Neuronal stem cell (in vitro differentiated cells): ENCODE results near the gene DDX1.

Experiments
- DNase-seq: peaks from one replicate; pipeline ENCODE4 v3.0.0-alpha.2; 2013; ENCODE audit warnings: low spot score
- H2AFZ ChIP-seq: one replicate; pipeline ENCODE4 v1.6.1; 2013; ENCODE audit warnings: mild to moderate bottlenecking, low read length, inconsistent platforms
- H2AK5ac ChIP-seq: 2 replicates; pipeline ENCODE4 v1.6.1; 2013; ENCODE audit warnings: low read depth, mild to moderate bottlenecking, inconsistent platforms, low read length, moderate library complexity, mixed read lengths
- H2BK120ac ChIP-seq: 2 replicates; pipeline ENCODE4 v1.6.1; 2013; ENCODE audit warnings: low read depth, mild to moderate bottlenecking, inconsistent platforms, low read length, moderate library complexity, mixed read lengths
- H2BK12ac ChIP-seq: one replicate; pipeline ENCODE4 v1.6.1; 2013; ENCODE audit warnings: low read length, inconsistent platforms
- H2BK15ac ChIP-seq: 2 replicates; pipeline ENCODE4 v1.6.1; 2013; ENCODE audit warnings: mild to moderate bottlenecking, low read length, inconsistent platforms, mixed read lengths
- H2BK5ac ChIP-seq: one replicate; pipeline ENCODE4 v1.6.1; 2013; ENCODE audit warnings: inconsistent platforms, mild to moderate bottlenecking, low read length, moderate library complexity
- H3K14ac ChIP-seq: one replicate; pipeline ENCODE4 v1.6.1; 2013; ENCODE audit warnings: low read length, inconsistent platforms
- H3K18ac ChIP-seq: 2 replicates; pipeline ENCODE4 v1.6.1; 2013; ENCODE audit warnings: low read length, inconsistent platforms
- H3K23ac ChIP-seq: 2 replicates; pipeline ENCODE4 v1.6.1; 2013; ENCODE audit warnings: low read depth, mild to moderate bottlenecking, mixed read lengths, low read length, inconsistent platforms; ENCODE audit not compliant: poor library complexity
- H3K27ac ChIP-seq: replicated peaks from 3 replicates; pipeline ENCODE4 v1.5.1; 2013; ENCODE audit warnings: low read length, inconsistent platforms
- H3K27me3 ChIP-seq, 3 experiments: 2 replicates each; pipeline ENCODE4 v1.6.1; 2013; ENCODE audit warnings: low read length in 3 of 3, mild to moderate bottlenecking in 2 of 3, inconsistent platforms in 1 of 3, low read depth in 1 of 3, mixed read lengths in 1 of 3, moderate library complexity in 1 of 3; ENCODE audit not compliant: control insufficient read depth in 3 of 3, insufficient read depth in 3 of 3
- H3K36me3 ChIP-seq, 2 donors: replicated peaks in 1 of 2; 2 replicates each; pipeline ENCODE4 v1.6.1; 2013; ENCODE audit warnings: low read length in 2 of 2; ENCODE audit not compliant: control insufficient read depth in 2 of 2, insufficient read depth in 2 of 2
- H3K4ac ChIP-seq: 2 replicates; pipeline ENCODE4 v1.6.1; 2013; ENCODE audit warnings: inconsistent platforms, mild to moderate bottlenecking, low read length, moderate library complexity
- H3K4me1 ChIP-seq, 2 donors: 1 replicate in 1 of 2; 2 replicates in 1 of 2; pipeline ENCODE4 v1.6.1; 2013; ENCODE audit warnings: low read length in 2 of 2, low read depth in 1 of 2; ENCODE audit not compliant: control insufficient read depth in 2 of 2, insufficient read depth in 1 of 2
- H3K4me2 ChIP-seq: one replicate; pipeline ENCODE4 v1.6.1; 2013; ENCODE audit warnings: mild to moderate bottlenecking, low read length, inconsistent platforms; ENCODE audit not compliant: insufficient read depth, poor library complexity, severe bottlenecking
- H3K4me3 ChIP-seq, 2 donors: 2 replicates each; pipeline ENCODE4 v1.5.1; 2013; ENCODE audit warnings: low read length in 2 of 2, mild to moderate bottlenecking in 2 of 2, inconsistent platforms in 1 of 2, moderate library complexity in 1 of 2
- H3K79me1 ChIP-seq: one replicate; pipeline ENCODE4 v1.6.1; 2013; ENCODE audit warnings: low read depth, mild to moderate bottlenecking, inconsistent platforms, low read length, moderate library complexity
- H3K9ac ChIP-seq: one replicate; pipeline ENCODE4 v1.6.1; 2013; ENCODE audit warnings: mild to moderate bottlenecking, low read depth, low read length, inconsistent platforms; ENCODE audit not compliant: poor library complexity
- H3K9me3 ChIP-seq, 2 donors: replicated peaks in 1 of 2; 2 replicates each; pipeline versions ENCODE3 to v1.6.1; 2013; ENCODE audit warnings: low read length in 2 of 2, mild to moderate bottlenecking in 2 of 2, inconsistent platforms in 1 of 2, low read depth in 1 of 2, mixed read lengths in 1 of 2, moderate library complexity in 1 of 2; ENCODE audit not compliant: control insufficient read depth in 2 of 2, insufficient read depth in 1 of 2
- H4K8ac ChIP-seq: one replicate; pipeline ENCODE4 v1.6.1; 2013; ENCODE audit warnings: low read depth, mild to moderate bottlenecking, inconsistent platforms, low read length, moderate library complexity
- H4K91ac ChIP-seq: one replicate; pipeline ENCODE4 v1.6.1; 2013; ENCODE audit warnings: low read length, low read depth, mild to moderate bottlenecking, inconsistent platforms; ENCODE audit not compliant: poor library complexity
- WGBS, 2 donors: extraction: QIAGEN DNeasy Blood & Tissue Kit; methylation state at CpG; one replicate each; pipeline ENCODE4 v1.1.7; 2013; ENCODE audit warnings: missing lambda C conversion rate in 2 of 2, mixed read lengths in 1 of 2; ENCODE audit not compliant: insufficient read length in 2 of 2, insufficient replicate concordance in 1 of 2; ENCODE audit errors: extremely low coverage in 2 of 2; 5-methylcytosine and 5-hydroxymethylcytosine counted together

DDX1 gene

DNA sequence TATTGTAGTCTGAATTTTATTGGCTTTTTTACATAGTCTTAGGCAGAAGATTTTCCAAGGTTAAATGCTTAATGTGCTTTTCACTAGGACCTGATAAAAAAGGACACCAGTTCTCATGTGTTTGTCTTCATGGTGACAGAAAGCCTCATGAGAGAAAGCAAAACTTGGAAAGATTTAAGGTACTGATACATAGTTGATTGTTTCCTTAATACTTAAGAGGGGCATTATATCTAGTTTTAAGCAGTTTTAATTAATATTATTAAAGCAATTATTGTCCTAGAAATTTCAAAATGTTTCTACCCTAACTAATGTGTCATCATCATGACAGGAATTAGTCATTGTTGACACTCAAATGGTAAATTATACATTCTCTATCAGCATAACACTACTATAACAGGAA, 35.3 kb downstream of the DDX1 start:
- no peak overlapping the region for H4K91ac ChIP-seq
- H3K9ac ChIP-seq, result no peak overlapping the region
- no peak overlapping the region for H3K18ac ChIP-seq
- no peak overlapping the region for H3K14ac ChIP-seq
- no peak overlapping the region for H4K8ac ChIP-seq
- no peak overlapping the region for H3K4me2 ChIP-seq
- no peak overlapping the region for H3K4me3 ChIP-seq
- no peak overlapping the region for H2BK12ac ChIP-seq
- H2BK15ac ChIP-seq, result no peak overlapping the region
- H2BK120ac ChIP-seq, result no peak overlapping the region
- no peaks in the 10 kb centered on the region for H3K27me3 ChIP-seq
- no peaks in the 10 kb centered on the region for H3K4me1 ChIP-seq
- no peak overlapping the region for H2BK5ac ChIP-seq
- H2AFZ ChIP-seq, result no peak overlapping the region
- H2AK5ac ChIP-seq, result no peak overlapping the region
- H3K4ac ChIP-seq, result no peak overlapping the region
- H3K9me3 ChIP-seq, result peaks cover 0 to 8% of the 10 kb centered on the region in 2 donors
- H3K23ac ChIP-seq, result no peak overlapping the region
- no peak overlapping the region for H3K27ac ChIP-seq
- no peak for DNase-seq
- peaks cover 15 to 100% of the 10 kb centered on the region in 2 donors for H3K36me3 ChIP-seq
- no peaks in the 10 kb centered on the region for H3K79me1 ChIP-seq

DNA sequence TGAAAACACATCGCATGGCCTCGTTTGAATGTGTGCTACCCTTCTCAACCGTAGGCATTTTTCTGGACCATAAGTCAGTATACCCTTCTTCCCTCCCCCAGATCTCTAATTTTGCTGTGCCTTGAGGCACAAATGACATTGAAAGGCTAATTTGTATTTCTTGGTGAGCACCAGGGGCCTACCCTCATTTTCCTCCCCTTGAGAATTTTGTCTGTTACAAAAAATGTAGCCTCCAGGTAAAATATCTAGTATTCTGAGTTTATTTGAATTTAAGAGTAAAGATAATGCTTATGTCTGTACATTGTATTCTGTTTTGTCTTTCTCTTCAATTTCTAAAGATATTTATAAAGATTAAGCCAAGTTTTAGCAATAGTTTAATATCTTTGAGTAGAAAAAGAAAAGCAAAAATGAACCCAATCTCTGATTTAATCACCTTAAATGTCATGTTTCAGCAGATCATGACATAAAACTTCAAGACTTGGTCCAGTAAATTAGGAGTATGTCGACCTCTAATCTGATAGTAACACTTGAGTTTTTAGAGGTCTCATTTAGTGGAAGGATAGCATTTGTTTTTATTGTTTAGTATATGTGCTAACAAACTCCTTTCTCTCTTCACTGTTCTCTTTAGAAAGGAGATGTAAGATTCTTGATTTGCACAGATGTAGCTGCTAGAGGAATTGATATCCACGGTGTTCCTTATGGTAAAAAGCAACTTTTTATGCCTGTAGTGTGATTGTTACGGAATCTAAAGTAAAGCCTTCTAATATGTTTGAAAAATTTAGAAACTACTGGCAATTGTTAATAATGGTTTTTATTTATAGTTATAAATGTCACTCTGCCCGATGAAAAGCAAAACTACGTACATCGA, 36.4 kb downstream of the DDX1 start:
- H3K23ac ChIP-seq, result no peak overlapping the region
- peaks cover 0 to 8% of the 10 kb centered on the region in 2 donors for H3K9me3 ChIP-seq
- H3K27me3 ChIP-seq, result no peaks in the 10 kb centered on the region
- H3K4ac ChIP-seq, result no peak overlapping the region
- no peak for DNase-seq
- H2BK15ac ChIP-seq, result no peak overlapping the region
- no peak overlapping the region for H2AFZ ChIP-seq
- H3K9ac ChIP-seq, result no peak overlapping the region
- no peak overlapping the region for H2BK5ac ChIP-seq
- H3K4me1 ChIP-seq, result no peaks in the 10 kb centered on the region
- no peak overlapping the region for H4K8ac ChIP-seq
- no peak overlapping the region for H3K18ac ChIP-seq
- no peak overlapping the region for H2AK5ac ChIP-seq
- WGBS, 2 donors, result no CpG with 5 or more reads among the region's 9 CpGs
- H3K79me1 ChIP-seq, result no peaks in the 10 kb centered on the region
- H4K91ac ChIP-seq, result no peak overlapping the region
- H3K4me2 ChIP-seq, result no peak overlapping the region
- no peak overlapping the region for H3K27ac ChIP-seq
- H3K14ac ChIP-seq, result no peak overlapping the region
- H2BK12ac ChIP-seq, result no peak overlapping the region
- no peak overlapping the region for H3K4me3 ChIP-seq
- no peak overlapping the region for H2BK120ac ChIP-seq
- H3K36me3 ChIP-seq, result peaks cover 20 to 100% of the 10 kb centered on the region in 2 donors

DNA sequence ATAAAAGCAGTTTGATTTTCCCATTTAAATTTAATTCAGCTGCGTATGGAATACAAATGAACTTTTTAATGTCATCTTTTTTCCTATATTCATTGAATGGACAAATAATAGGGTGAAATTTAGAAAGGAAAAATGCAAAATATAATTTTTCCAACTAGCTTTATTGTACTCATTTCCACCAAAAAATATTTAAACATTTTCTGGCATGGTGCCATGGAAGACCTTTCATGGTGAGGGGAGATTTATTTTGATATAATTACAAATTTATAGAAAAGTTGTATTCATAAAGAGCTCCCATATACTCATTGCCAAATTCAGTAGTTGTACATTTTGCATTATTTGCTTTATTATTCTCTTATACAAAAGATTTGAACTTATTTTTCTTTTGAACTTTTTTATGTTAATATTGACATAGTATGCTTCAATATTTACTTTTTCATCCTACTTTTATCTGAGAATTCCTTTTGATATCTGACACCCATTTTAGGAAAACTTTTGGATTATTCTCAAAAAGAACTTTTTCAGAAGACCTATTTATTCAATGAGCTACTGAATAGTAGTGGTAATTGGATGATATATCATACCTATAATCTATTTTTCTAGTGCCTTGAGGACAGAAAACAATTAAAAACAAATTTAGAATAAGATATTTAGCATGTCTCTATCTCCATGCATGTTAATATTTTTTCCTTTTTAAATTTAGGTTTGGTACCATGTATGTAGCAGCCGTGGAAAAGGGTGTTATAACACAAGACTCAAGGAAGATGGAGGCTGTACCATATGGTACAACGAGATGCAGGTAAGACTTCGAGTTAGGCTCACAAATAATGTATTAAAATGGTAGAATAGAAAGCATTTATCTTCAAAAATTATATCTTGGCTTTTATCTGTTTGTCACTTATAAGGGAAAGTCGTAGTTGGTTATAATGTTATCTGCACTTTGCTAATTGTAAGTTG, 37.5 kb downstream of the DDX1 start:
- Histone ChIP-seq H3K36me3 (peaks cover 23 to 100% of the 10 kb centered on the region in 2 donors), H3K27me3 (no peaks in the 10 kb centered on the region), H2BK120ac (no peak overlapping the region), H2BK12ac (no peak overlapping the region), H2BK15ac (no peak overlapping the region), H2AK5ac (no peak overlapping the region), H3K4me3 (no peak overlapping the region), H3K4me1 (no peaks in the 10 kb centered on the region), H3K9ac (no peak overlapping the region), H3K9me3 (peaks cover 0 to 7% of the 10 kb centered on the region in 2 donors), H3K23ac (no peak overlapping the region), H2AFZ (no peak overlapping the region), H2BK5ac (no peak overlapping the region), H3K79me1 (no peaks in the 10 kb centered on the region), H3K4me2 (no peak overlapping the region), H3K14ac (no peak overlapping the region), H3K27ac (no peak overlapping the region), H4K8ac (no peak overlapping the region), H4K91ac (no peak overlapping the region), H3K18ac (no peak overlapping the region), H3K4ac (no peak overlapping the region)
- no peak for DNase-seq
- WGBS, 2 donors, result no CpG with 5 or more reads among the region's 5 CpGs
